Measurements from ENCODE around the gene ANKH. TPM values are rescaled to one million over a fixed set of nuclear protein-coding genes. Genes with fewer than 3 reads are reported as not detected.

ANKH gene
- total and polyA plus RNA-seq, 4 experiments from 2014 or later = 34.1 to 165 (median 114) TPM

GRCh38 chr5:14766584-14766983 is 105.0 kb downstream of the ANKH start:
- Histone ChIP-seq H3K4me3 (ENCODE audit: low read length in 2 of 2) (no peak overlapping the region), H3K27ac (ENCODE audit: low read depth, low read length) (no peak overlapping the region), H3K9me3 (ENCODE audit: control insufficient read depth in 1 of 2, low read length in 2 of 2) (no peaks in the 10 kb centered on the region), H3K36me3 (ENCODE audit: insufficient read depth, low read length) (no peaks in the 10 kb centered on the region), H3K27me3 (ENCODE audit: insufficient read depth, low read length) (no peaks in the 10 kb centered on the region), H3K4me1 (ENCODE audit: insufficient read depth, low read length) (peaks cover 13% of the 10 kb centered on the region)
- CTCF ChIA-PET (ENCODE audit: partially characterized antibody) = interaction anchor here (2.1 to 3.5 kb wide), 2 partner anchors 9 to 39 kb away, joined by 9 to 15 read pairs; no protein-coding TSS in a partner anchor
- POLR2A ChIA-PET (ENCODE audit: partially characterized antibody) = interaction anchor here (1.2 kb wide), 1 partner anchor 18 kb away, joined by 5 read pairs; no protein-coding TSS in a partner anchor
- peaks cover 14 to 34% of the 10 kb centered on the region in 2 donors for H3K36me3 Mint-ChIP-seq
- no peak for DNase-seq
- H3K4me3 Mint-ChIP-seq = no peak overlapping the region
- H3K4me1 Mint-ChIP-seq = peaks cover 16 to 38% (median 28%) of the 10 kb centered on the region in 4 donors
- H3K27ac Mint-ChIP-seq = peak overlapping the region in 3 of 7 donors; percentile 33 to 88 (median 65)
- intact Hi-C loops (cut with micrococcal nuclease) = no loop called here
- no peaks in the 10 kb centered on the region for H3K27me3 Mint-ChIP-seq
- peaks cover 0 to 2% (median 0%) of the 10 kb centered on the region in 8 donors for H3K9me3 Mint-ChIP-seq

- intact Hi-C loops (cut with micrococcal nuclease) = no loop called here
- CTCF ChIA-PET (ENCODE audit: partially characterized antibody) = interaction anchor here (1.4 to 3.5 kb wide), 2 partner anchors 38 to 239 kb away, joined by 4 to 15 read pairs; no protein-coding TSS in a partner anchor
These were observed 106.0 kb downstream of the ANKH start for GRCh38 chr5:14765587-14765986.

GRCh38 chr5:14762549-14763216 is 108.9 kb downstream of the ANKH start:
- no peak overlapping the region for H3K27ac ChIP-seq (ENCODE audit: low read depth, low read length)
- no peaks in the 10 kb centered on the region for H3K9me3 ChIP-seq (ENCODE audit: control insufficient read depth in 1 of 2, low read length in 2 of 2)
- peaks cover 21 to 42% of the 10 kb centered on the region in 2 donors for H3K36me3 Mint-ChIP-seq
- no peak overlapping the region for H3K4me3 ChIP-seq (ENCODE audit: low read length in 2 of 2)
- H3K4me3 Mint-ChIP-seq = no peak overlapping the region
- no peaks in the 10 kb centered on the region for H3K27me3 Mint-ChIP-seq
- H3K27me3 ChIP-seq (ENCODE audit: insufficient read depth, low read length) = no peaks in the 10 kb centered on the region
- DNase-seq = no peak
- peaks cover 2% of the 10 kb centered on the region for H3K4me1 ChIP-seq (ENCODE audit: insufficient read depth, low read length)
- intact Hi-C loops (cut with micrococcal nuclease) = no loop called here
- H3K4me1 Mint-ChIP-seq = peaks cover 8 to 18% (median 12%) of the 10 kb centered on the region in 4 donors
- H3K9me3 Mint-ChIP-seq = peaks cover 0 to 2% (median 0%) of the 10 kb centered on the region in 8 donors
- no peaks in the 10 kb centered on the region for H3K36me3 ChIP-seq (ENCODE audit: insufficient read depth, low read length)
- H3K27ac Mint-ChIP-seq = peak overlapping the region in 2 of 7 donors; percentile 12 to 58
- ChIA-PET CTCF (ENCODE audit: partially characterized antibody) (interaction anchor here (0.6 to 2.2 kb wide), 5 partner anchors 13 to 79 kb away, joined by 3 to 9 read pairs (median 3); no protein-coding TSS in a partner anchor), POLR2A (ENCODE audit: partially characterized antibody) (no interaction called here)

More at GRCh38 chr5:14765587-14765986, 106.0 kb downstream of the ANKH start:
- no peak overlapping the region for H3K4me3 ChIP-seq (ENCODE audit: low read length in 2 of 2)
- H3K27me3 ChIP-seq (ENCODE audit: insufficient read depth, low read length) = no peaks in the 10 kb centered on the region
- H3K27me3 Mint-ChIP-seq = no peaks in the 10 kb centered on the region
- H3K4me1 ChIP-seq (ENCODE audit: insufficient read depth, low read length) = peaks cover 13% of the 10 kb centered on the region
- no peak overlapping the region for H3K27ac ChIP-seq (ENCODE audit: low read depth, low read length)
- peaks cover 18 to 33% (median 24%) of the 10 kb centered on the region in 4 donors for H3K4me1 Mint-ChIP-seq
- H3K9me3 Mint-ChIP-seq = peaks cover 0 to 2% (median 0%) of the 10 kb centered on the region in 8 donors
- POLR2A ChIA-PET (ENCODE audit: partially characterized antibody) = no interaction called here
- no peaks in the 10 kb centered on the region for H3K36me3 ChIP-seq (ENCODE audit: insufficient read depth, low read length)
- no peak overlapping the region for H3K4me3 Mint-ChIP-seq
- no peaks in the 10 kb centered on the region for H3K9me3 ChIP-seq (ENCODE audit: control insufficient read depth in 1 of 2, low read length in 2 of 2)
- peaks cover 14 to 38% of the 10 kb centered on the region in 2 donors for H3K36me3 Mint-ChIP-seq
- H3K27ac Mint-ChIP-seq = no peak overlapping the region
- no peak for DNase-seq

- Histone ChIP-seq H3K27me3 (ENCODE audit: insufficient read depth, low read length) (no peaks in the 10 kb centered on the region), H3K9me3 (ENCODE audit: control insufficient read depth in 1 of 2, low read length in 2 of 2) (no peaks in the 10 kb centered on the region), H3K4me1 (ENCODE audit: insufficient read depth, low read length) (no peaks in the 10 kb centered on the region), H3K27ac (ENCODE audit: low read depth, low read length) (no peak overlapping the region), H3K36me3 (ENCODE audit: insufficient read depth, low read length) (peaks cover 6% of the 10 kb centered on the region), H3K4me3 (ENCODE audit: low read length in 2 of 2) (no peak overlapping the region)
- H3K9me3 Mint-ChIP-seq = no peaks in the 10 kb centered on the region
- ChIA-PET POLR2A (ENCODE audit: partially characterized antibody) (no interaction called here), CTCF (ENCODE audit: partially characterized antibody) (interaction anchor here (1.3 to 1.4 kb wide), 2 partner anchors 32 to 110 kb away, joined by 3 to 6 read pairs; no protein-coding TSS in a partner anchor)
- H3K27me3 Mint-ChIP-seq = no peaks in the 10 kb centered on the region
- peak overlapping the region in 4 of 7 donors; percentile 2 to 77 (median 36) for H3K27ac Mint-ChIP-seq
- intact Hi-C loops (cut with micrococcal nuclease) = no loop called here
- no peak for DNase-seq
- peaks cover 21 to 40% of the 10 kb centered on the region in 2 donors for H3K36me3 Mint-ChIP-seq
- peak overlapping the region in 1 of 8 donors; percentile 21 for H3K4me3 Mint-ChIP-seq
- H3K4me1 Mint-ChIP-seq = peaks cover 4 to 10% (median 8%) of the 10 kb centered on the region in 4 donors
These were observed 111.0 kb downstream of the ANKH start for GRCh38 chr5:14760548-14761002.

- peaks cover 17 to 40% of the 10 kb centered on the region in 2 donors for H3K36me3 Mint-ChIP-seq
- H3K4me1 Mint-ChIP-seq = peaks cover 4 to 10% (median 8%) of the 10 kb centered on the region in 4 donors
- peak overlapping the region in 6 of 7 donors; percentile 1 to 78 (median 64) for H3K27ac Mint-ChIP-seq
- Histone ChIP-seq H3K27me3 (ENCODE audit: insufficient read depth, low read length) (no peaks in the 10 kb centered on the region), H3K4me3 (ENCODE audit: low read length in 2 of 2) (no peak overlapping the region), H3K36me3 (ENCODE audit: insufficient read depth, low read length) (peaks cover 6% of the 10 kb centered on the region), H3K27ac (ENCODE audit: low read depth, low read length) (no peak overlapping the region), H3K4me1 (ENCODE audit: insufficient read depth, low read length) (no peaks in the 10 kb centered on the region), H3K9me3 (ENCODE audit: control insufficient read depth in 1 of 2, low read length in 2 of 2) (no peaks in the 10 kb centered on the region)
- intact Hi-C loops (cut with micrococcal nuclease) = no loop called here
- DNase-seq = no peak
- ChIA-PET POLR2A (ENCODE audit: partially characterized antibody) (no interaction called here), CTCF (ENCODE audit: partially characterized antibody) (interaction anchor here (1.3 to 1.7 kb wide), 3 partner anchors 31 to 110 kb away, joined by 3 to 10 read pairs (median 6); no protein-coding TSS in a partner anchor)
- H3K4me3 Mint-ChIP-seq = peak overlapping the region in 1 of 8 donors; percentile 21
- no peaks in the 10 kb centered on the region for H3K27me3 Mint-ChIP-seq
- H3K9me3 Mint-ChIP-seq = no peaks in the 10 kb centered on the region
These were observed 111.6 kb downstream of the ANKH start for GRCh38 chr5:14759744-14760547.

- CTCF ChIA-PET (ENCODE audit: partially characterized antibody) = interaction anchor here (0.7 to 2.4 kb wide), 4 partner anchors 10 to 245 kb away, joined by 3 to 10 read pairs (median 6); no protein-coding TSS in a partner anchor
- Histone ChIP-seq H3K36me3 (ENCODE audit: insufficient read depth, low read length) (peaks cover 6% of the 10 kb centered on the region), H3K9me3 (ENCODE audit: control insufficient read depth in 1 of 2, low read length in 2 of 2) (no peaks in the 10 kb centered on the region), H3K27ac (ENCODE audit: low read depth, low read length) (no peak overlapping the region), H3K27me3 (ENCODE audit: insufficient read depth, low read length) (no peaks in the 10 kb centered on the region), H3K4me3 (ENCODE audit: low read length in 2 of 2) (no peak overlapping the region), H3K4me1 (ENCODE audit: insufficient read depth, low read length) (no peaks in the 10 kb centered on the region)
- H3K4me1 Mint-ChIP-seq = peaks cover 4 to 14% (median 10%) of the 10 kb centered on the region in 4 donors
- no peaks in the 10 kb centered on the region for H3K9me3 Mint-ChIP-seq
- peaks cover 30 to 52% of the 10 kb centered on the region in 2 donors for H3K36me3 Mint-ChIP-seq
- intact Hi-C loops (cut with micrococcal nuclease) = no loop called here
- H3K4me3 Mint-ChIP-seq = no peak overlapping the region
- POLR2A ChIA-PET (ENCODE audit: partially characterized antibody) = no interaction called here
- H3K27me3 Mint-ChIP-seq = no peaks in the 10 kb centered on the region
- no peak for DNase-seq
- H3K27ac Mint-ChIP-seq = peak overlapping the region in 2 of 7 donors; percentile 3 to 24
These were observed 113.7 kb downstream of the ANKH start for GRCh38 chr5:14757850-14758249.
